BJ (cell line): Measurements from ENCODE around the gene PPP1R1C. TPM values are rescaled to one million over a fixed set of nuclear protein-coding genes. Genes with fewer than 3 reads are reported as not detected.

Experiments
- CTCF ChIA-PET: fragments of 350-600 bp; formaldehyde crosslinking; extraction: SDS; loops from one replicate; lab custom pipeline; 2021; ENCODE audit warnings: antibody characterized with exemption, inconsistent platforms; lab: Yijun Ruan, JAX
- POLR2A ChIA-PET: fragments of 300-600 bp; sonication (Branson Sonifier 250); formaldehyde crosslinking; extraction: SDS; loops from one replicate; lab custom pipeline; 2021; ENCODE audit warnings: antibody characterized with exemption; lab: Charles Lee
- DNase-seq: peaks from one replicate; pipeline ENCODE4 v3.0.0-alpha.2; 2011; ENCODE audit warnings: low read depth
- H3K27me3 ChIP-seq: 2 replicates; pipeline ENCODE4 v1.6.0; 2011; ENCODE audit warnings: low read length; ENCODE audit not compliant: control insufficient read depth, insufficient read depth
- H3K36me3 ChIP-seq: 2 replicates; pipeline ENCODE4 v1.5.1; 2011; ENCODE audit warnings: low read length; ENCODE audit not compliant: control insufficient read depth, insufficient read depth
- H3K4me3 ChIP-seq: 2 replicates; pipeline ENCODE4 v1.5.1; 2011; ENCODE audit warnings: low read depth, mild to moderate bottlenecking, control low read depth, low read length
- polyA plus RNA-seq: library from polyadenylated mRNA; depleted of rRNA; stranded (reverse); fragments of >200 nt; gene quantifications from 2 replicates; pipeline ENCODE4 v1.2.3, GENCODE V29; 2011; rRNA removed
- small RNA-seq: library from RNA; depleted of rRNA; stranded (forward); fragments of <200 nt; gene quantifications from one replicate; pipeline ENCODE3, GENCODE V24; 2012; ENCODE audit warnings: low replicate concordance, low read depth; ENCODE audit not compliant: insufficient read length
- TF ChIP-seq, protein P1 (sequence below): IDR thresholded peaks from 2 replicates; pipeline ENCODE4 v1.5.1; 2011; ENCODE audit warnings: low read depth, mild to moderate bottlenecking, control low read depth, inconsistent platforms, low read length, moderate library complexity; ENCODE audit not compliant: insufficient read depth

Gene PPP1R1C
- polyA plus RNA-seq, 1 experiment, result 0.21 TPM

DNA sequence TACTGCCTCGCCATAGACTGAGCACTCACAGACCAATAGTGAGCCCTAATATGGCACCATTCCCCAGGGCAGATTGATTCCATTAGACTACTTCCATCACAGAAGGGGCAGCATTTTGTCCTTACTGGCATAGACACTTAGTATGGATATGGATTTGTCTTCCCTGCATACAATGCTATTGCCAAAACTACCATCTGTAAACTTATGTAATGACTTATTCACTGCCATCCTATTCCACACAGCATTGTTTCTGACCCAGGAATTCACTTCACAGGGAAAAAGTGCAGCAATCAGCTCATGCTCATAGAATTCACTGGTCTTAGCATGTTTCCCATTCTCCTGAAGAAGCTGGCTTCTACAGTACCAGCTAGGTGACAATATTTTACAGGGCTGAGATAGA, 179.0 kb downstream of the PPP1R1C start:
- DNase-seq, result no peak
- Histone ChIP-seq H3K4me3 (no peak overlapping the region), H3K36me3 (no peaks in the 10 kb centered on the region), H3K27me3 (no peaks in the 10 kb centered on the region; the same call in 1 of the 2 replicates)
- CTCF ChIA-PET, result no interaction called here
- TF ChIP-seq, protein P1, sequence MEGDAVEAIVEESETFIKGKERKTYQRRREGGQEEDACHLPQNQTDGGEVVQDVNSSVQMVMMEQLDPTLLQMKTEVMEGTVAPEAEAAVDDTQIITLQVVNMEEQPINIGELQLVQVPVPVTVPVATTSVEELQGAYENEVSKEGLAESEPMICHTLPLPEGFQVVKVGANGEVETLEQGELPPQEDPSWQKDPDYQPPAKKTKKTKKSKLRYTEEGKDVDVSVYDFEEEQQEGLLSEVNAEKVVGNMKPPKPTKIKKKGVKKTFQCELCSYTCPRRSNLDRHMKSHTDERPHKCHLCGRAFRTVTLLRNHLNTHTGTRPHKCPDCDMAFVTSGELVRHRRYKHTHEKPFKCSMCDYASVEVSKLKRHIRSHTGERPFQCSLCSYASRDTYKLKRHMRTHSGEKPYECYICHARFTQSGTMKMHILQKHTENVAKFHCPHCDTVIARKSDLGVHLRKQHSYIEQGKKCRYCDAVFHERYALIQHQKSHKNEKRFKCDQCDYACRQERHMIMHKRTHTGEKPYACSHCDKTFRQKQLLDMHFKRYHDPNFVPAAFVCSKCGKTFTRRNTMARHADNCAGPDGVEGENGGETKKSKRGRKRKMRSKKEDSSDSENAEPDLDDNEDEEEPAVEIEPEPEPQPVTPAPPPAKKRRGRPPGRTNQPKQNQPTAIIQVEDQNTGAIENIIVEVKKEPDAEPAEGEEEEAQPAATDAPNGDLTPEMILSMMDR, result no peak
- POLR2A ChIA-PET, result no interaction called here

DNA sequence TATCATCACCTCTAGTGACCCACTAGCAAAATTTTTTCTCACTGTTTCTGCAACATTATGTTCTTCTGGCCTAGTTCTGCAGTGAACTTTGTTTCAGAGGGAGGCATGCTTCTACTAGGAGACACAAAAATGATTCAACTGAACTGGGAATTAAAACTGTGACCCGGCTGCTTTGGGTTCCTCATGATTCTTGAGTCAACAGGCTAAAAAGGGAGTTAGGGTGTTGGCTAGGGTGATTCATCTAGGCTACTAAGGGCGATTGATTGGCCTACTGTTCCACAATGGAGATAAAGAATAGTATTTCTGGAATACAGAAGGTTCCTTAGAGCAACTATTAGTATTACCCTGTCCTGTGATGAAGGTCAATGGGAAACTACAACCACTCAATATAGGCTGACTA, 179.5 kb downstream of the PPP1R1C start:
- H3K27me3 ChIP-seq, result no peaks in the 10 kb centered on the region; the same call in 1 of the 2 replicates
- POLR2A ChIA-PET, result no interaction called here
- TF ChIP-seq, protein P1, result no peak
- CTCF ChIA-PET, result no interaction called here
- DNase-seq, result no peak
- H3K36me3 ChIP-seq, result no peaks in the 10 kb centered on the region
- H3K4me3 ChIP-seq, result no peak overlapping the region

DNA sequence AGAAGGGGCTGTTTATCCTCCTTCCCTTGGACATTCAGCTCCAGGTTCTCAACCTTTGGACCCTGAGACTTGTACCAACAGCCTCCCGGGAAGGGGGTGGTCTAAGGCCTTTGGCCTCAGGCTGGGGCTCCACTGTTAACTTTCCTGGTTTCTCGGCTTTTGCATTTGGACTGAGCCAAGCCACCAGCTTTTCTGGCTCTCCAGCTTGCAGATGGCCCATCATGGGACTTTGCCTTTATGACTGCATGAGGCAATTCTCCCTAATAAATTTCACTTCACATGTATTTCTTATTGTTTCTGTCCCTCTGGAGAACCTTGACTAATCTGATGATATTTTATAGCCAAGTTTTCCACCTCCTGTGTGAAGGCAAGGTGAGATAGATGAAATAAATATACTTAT, 180.8 kb downstream of the PPP1R1C start:
- no peaks in the 10 kb centered on the region; the same call in 1 of the 2 replicates for H3K27me3 ChIP-seq
- no peaks in the 10 kb centered on the region for H3K36me3 ChIP-seq
- TF ChIP-seq, protein P1, result no peak
- ChIA-PET CTCF (interaction anchor here (1.1 to 1.2 kb wide), 2 partner anchors 9 to 19 kb away, joined by 3 read pairs; no protein-coding TSS in a partner anchor), POLR2A (no interaction called here)
- no peak overlapping the region for H3K4me3 ChIP-seq
- DNase-seq, result no peak

DNA sequence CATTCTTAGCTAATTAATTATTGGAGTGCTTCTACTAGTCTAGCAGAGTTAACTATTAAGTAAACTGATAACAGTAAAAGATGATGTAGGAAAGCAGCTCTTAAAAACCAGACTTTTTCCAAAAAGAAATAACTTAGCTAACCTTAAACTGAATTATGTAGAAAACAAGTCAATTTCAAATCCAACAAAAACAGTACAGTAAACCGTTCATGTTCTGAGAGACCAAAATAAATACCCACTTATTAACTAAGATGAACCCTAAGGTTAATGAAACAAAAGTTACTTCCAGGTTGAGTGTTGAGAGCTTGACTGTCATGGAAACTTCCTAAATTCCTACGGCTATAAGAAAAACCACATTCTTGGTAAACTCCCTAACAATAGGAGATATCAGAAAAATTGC, 181.2 kb downstream of the PPP1R1C start:
- TF ChIP-seq, protein P1, result no peak
- CTCF ChIA-PET, result interaction anchor here (1.1 kb wide), 1 partner anchor 19 kb away, joined by 3 read pairs; no protein-coding TSS in a partner anchor

More for the DNA sequence above, 181.2 kb downstream of the PPP1R1C start:
- Histone ChIP-seq H3K36me3 (no peaks in the 10 kb centered on the region), H3K4me3 (no peak overlapping the region), H3K27me3 (no peaks in the 10 kb centered on the region; the same call in 1 of the 2 replicates)
- POLR2A ChIA-PET, result no interaction called here
- DNase-seq, result no peak

Small RNA genes lying within 50 kb of the gene (small RNA-seq; reads per million reads assigned to genes)
- not detected for gene RNA5SP113

Other genes with a start within 250 kb of the PPP1R1C start
- gene ITPRID2, start 94.1 kb upstream of the PPP1R1C start, polyA plus RNA-seq, result 52.7 and 62.9 TPM in 2 replicates